Glutamatergic neuron (in vitro differentiated cells): Measurements from ENCODE around the gene RALGAPA2. TPM values are rescaled to one million over a fixed set of nuclear protein-coding genes. Genes with fewer than 3 reads are reported as not detected.

ENCODE experiments used
- DNase-seq: peaks from one replicate; pipeline ENCODE4 v3.0.0; 2022
- H3K27ac Mint-ChIP-seq: one replicate; pipeline ENCODE4 v1.8.0; 2020; ENCODE audit warnings: mild to moderate bottlenecking, mixed read lengths, inconsistent platforms; ENCODE audit not compliant: unreplicated experiment
- H3K27me3 Mint-ChIP-seq: one replicate; pipeline ENCODE4 v1.8.0; 2020; ENCODE audit warnings: mild to moderate bottlenecking, moderate library complexity, mixed read lengths, inconsistent platforms; ENCODE audit not compliant: unreplicated experiment
- H3K36me3 Mint-ChIP-seq: one replicate; pipeline ENCODE4 v1.8.0; 2020; ENCODE audit warnings: mild to moderate bottlenecking, mixed read lengths, inconsistent platforms; ENCODE audit not compliant: unreplicated experiment
- H3K4me1 Mint-ChIP-seq: one replicate; pipeline ENCODE4 v1.8.0; 2020; ENCODE audit warnings: mild to moderate bottlenecking, low read depth, mixed read lengths, inconsistent platforms; ENCODE audit not compliant: unreplicated experiment
- H3K4me3 Mint-ChIP-seq: one replicate; pipeline ENCODE4 v1.8.0; 2020; ENCODE audit warnings: mild to moderate bottlenecking, mixed read lengths, inconsistent platforms; ENCODE audit not compliant: unreplicated experiment
- H3K9me3 Mint-ChIP-seq: one replicate; pipeline ENCODE4 v1.8.0; 2020; ENCODE audit warnings: mild to moderate bottlenecking, moderate library complexity, mixed read lengths, inconsistent platforms; ENCODE audit not compliant: unreplicated experiment
- CTCF ChIP-seq: fragments of 200-600 bp; sonication (generic); IDR thresholded peaks from one replicate; pipeline ENCODE4 v1.5.0; 2021; ENCODE audit not compliant: partially characterized antibody, unreplicated experiment
- total RNA-seq: library from RNA; stranded (reverse); fragmentation: NEBNext Ultra II Directional; extraction: Animal tissue kit (Norgen Biotek cat#: 25700); gene quantifications from one replicate; pipeline ENCODE4 v1.2.1, GENCODE V29; 2021; ENCODE audit not compliant: unreplicated experiment

RALGAPA2 gene
- total RNA-seq, 1 donor from 2014 or later, result 60.9 TPM

GRCh38 chr20:20741087-20742045 is 28.9 kb upstream of the RALGAPA2 start:
- Mint-ChIP-seq H3K27me3 (peaks cover 2% of the 10 kb centered on the region), H3K27ac (no peak overlapping the region), H3K4me3 (no peak overlapping the region), H3K4me1 (peaks cover 8% of the 10 kb centered on the region), H3K9me3 (peaks cover 3% of the 10 kb centered on the region), H3K36me3 (no peaks in the 10 kb centered on the region)
- no peak for DNase-seq
- TF ChIP-seq CTCF, result no peak

GRCh38 chr20:20740541-20740940 is 28.1 kb upstream of the RALGAPA2 start:
- Mint-ChIP-seq H3K27me3 (peaks cover 2% of the 10 kb centered on the region), H3K4me1 (peaks cover 8% of the 10 kb centered on the region), H3K36me3 (no peaks in the 10 kb centered on the region), H3K27ac (no peak overlapping the region), H3K9me3 (peaks cover 3% of the 10 kb centered on the region), H3K4me3 (no peak overlapping the region)
- no peak for DNase-seq
- TF ChIP-seq CTCF, result no peak

- no peak for DNase-seq
- no peak overlapping the region for H3K27ac Mint-ChIP-seq
- no peak for TF ChIP-seq CTCF
- peaks cover 2% of the 10 kb centered on the region for H3K27me3 Mint-ChIP-seq
- H3K9me3 Mint-ChIP-seq, result peaks cover 3% of the 10 kb centered on the region
- no peak overlapping the region for H3K4me3 Mint-ChIP-seq
- no peaks in the 10 kb centered on the region for H3K4me1 Mint-ChIP-seq
- no peaks in the 10 kb centered on the region for H3K36me3 Mint-ChIP-seq
Measured at GRCh38 chr20:20737158-20737557, 24.7 kb upstream of the RALGAPA2 start.

GRCh38 chr20:20736303-20736702 is 23.9 kb upstream of the RALGAPA2 start:
- no peak overlapping the region for H3K27ac Mint-ChIP-seq
- H3K36me3 Mint-ChIP-seq, result no peaks in the 10 kb centered on the region
- TF ChIP-seq CTCF, result no peak
- H3K4me3 Mint-ChIP-seq, result no peak overlapping the region
- peaks cover 3% of the 10 kb centered on the region for H3K9me3 Mint-ChIP-seq
- peaks cover 2% of the 10 kb centered on the region for H3K27me3 Mint-ChIP-seq
- no peak for DNase-seq
- no peaks in the 10 kb centered on the region for H3K4me1 Mint-ChIP-seq

GRCh38 chr20:20734475-20734948 is 22.1 kb upstream of the RALGAPA2 start:
- H3K4me3 Mint-ChIP-seq, result no peak overlapping the region
- no peaks in the 10 kb centered on the region for H3K4me1 Mint-ChIP-seq
- peaks cover 3% of the 10 kb centered on the region for H3K9me3 Mint-ChIP-seq
- no peaks in the 10 kb centered on the region for H3K36me3 Mint-ChIP-seq
- DNase-seq, result no peak
- no peak overlapping the region for H3K27ac Mint-ChIP-seq
- H3K27me3 Mint-ChIP-seq, result no peaks in the 10 kb centered on the region
- TF ChIP-seq CTCF, result no peak
